DND-41 (cell line): ENCODE data around the gene ZHX3.

Experiments used
- EZH2 ChIP-seq: IDR thresholded peaks from 3 replicates; pipeline ENCODE4 v1.6.1; 2012; ENCODE audit warnings: borderline replicate concordance, low read depth, mild to moderate bottlenecking, moderate library complexity, low read length, inconsistent platforms; ENCODE audit not compliant: severe bottlenecking
- TF ChIP-seq, protein P1 (sequence below): IDR thresholded peaks from 2 replicates; pipeline ENCODE4 v1.5.1; 2012; ENCODE audit warnings: borderline replicate concordance, low read length, moderate library complexity, mild to moderate bottlenecking; ENCODE audit not compliant: poor library complexity, severe bottlenecking; ENCODE audit errors: extremely low read depth

DNA sequence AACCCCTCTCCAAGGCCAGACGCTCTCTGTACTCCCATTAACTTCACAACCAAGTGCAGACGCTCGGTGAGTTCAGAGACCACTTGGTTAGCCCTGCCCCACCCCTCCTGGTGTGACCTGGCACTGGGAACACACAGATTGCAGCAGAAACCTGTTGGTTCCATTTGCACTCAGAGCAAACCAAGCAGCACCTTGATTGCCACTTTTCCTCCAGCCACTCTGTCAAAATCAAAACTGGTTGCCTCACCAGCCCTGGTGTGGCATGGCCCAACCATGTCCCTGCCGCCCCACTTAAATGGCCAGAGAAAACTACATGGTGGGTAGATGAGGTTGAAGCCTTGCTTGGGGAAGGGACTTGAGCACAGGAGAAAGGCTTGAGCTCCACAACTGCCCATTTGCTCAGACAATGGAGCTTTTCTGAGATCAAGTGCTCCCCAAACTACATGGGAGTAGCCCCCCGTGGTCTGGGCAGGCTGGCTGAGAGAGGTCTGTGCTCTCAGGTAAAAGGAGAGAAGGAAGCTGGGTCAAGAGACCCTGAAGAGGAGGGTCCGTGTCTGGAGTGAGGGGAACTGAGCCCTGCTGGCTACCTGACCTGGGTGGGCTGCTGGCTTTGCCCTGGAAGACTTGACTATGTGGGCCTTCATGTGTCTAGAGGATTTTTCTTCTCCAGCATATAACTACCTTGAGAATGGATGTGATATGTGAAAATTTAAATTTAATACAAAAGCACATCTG is 136.8 kb downstream of the ZHX3 start:
- TF ChIP-seq, protein P1, sequence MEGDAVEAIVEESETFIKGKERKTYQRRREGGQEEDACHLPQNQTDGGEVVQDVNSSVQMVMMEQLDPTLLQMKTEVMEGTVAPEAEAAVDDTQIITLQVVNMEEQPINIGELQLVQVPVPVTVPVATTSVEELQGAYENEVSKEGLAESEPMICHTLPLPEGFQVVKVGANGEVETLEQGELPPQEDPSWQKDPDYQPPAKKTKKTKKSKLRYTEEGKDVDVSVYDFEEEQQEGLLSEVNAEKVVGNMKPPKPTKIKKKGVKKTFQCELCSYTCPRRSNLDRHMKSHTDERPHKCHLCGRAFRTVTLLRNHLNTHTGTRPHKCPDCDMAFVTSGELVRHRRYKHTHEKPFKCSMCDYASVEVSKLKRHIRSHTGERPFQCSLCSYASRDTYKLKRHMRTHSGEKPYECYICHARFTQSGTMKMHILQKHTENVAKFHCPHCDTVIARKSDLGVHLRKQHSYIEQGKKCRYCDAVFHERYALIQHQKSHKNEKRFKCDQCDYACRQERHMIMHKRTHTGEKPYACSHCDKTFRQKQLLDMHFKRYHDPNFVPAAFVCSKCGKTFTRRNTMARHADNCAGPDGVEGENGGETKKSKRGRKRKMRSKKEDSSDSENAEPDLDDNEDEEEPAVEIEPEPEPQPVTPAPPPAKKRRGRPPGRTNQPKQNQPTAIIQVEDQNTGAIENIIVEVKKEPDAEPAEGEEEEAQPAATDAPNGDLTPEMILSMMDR: no peak
- TF ChIP-seq EZH2: no peak
